ENCODE results near the gene ATP6V0B.

GRCh38 chr1:43999455-43999854 is 24.7 kb downstream of the ATP6V0B start:
- TF ChIP-seq CTCF (IDR thresholded peaks at IDR 0.05; ENCODE audit: extremely low read depth in 1 of 2, insufficient read depth in 1 of 2, low read depth in 1 of 2, low read length in 2 of 2) = no peak
- no peak for TF ChIP-seq FOS (IDR thresholded peaks at IDR 0.05; ENCODE audit: borderline replicate concordance, insufficient read depth, low read length)
- no peak for TF ChIP-seq POLR2A (IDR thresholded peaks at IDR 0.05; ENCODE audit: low read depth, low read length)
- TF ChIP-seq MAX (IDR thresholded peaks at IDR 0.05; ENCODE audit: insufficient read depth, insufficient read length) = no peak
- TF ChIP-seq POLR2AphosphoS5 (IDR thresholded peaks at IDR 0.05; ENCODE audit: insufficient read depth, low read depth, low read length) = no peak
- TF ChIP-seq EZH2 (IDR thresholded peaks at IDR 0.05; ENCODE audit: borderline replicate concordance, low read depth, low read length, severe bottlenecking) = no peak
- no peak for TF ChIP-seq JUN (IDR thresholded peaks at IDR 0.05; ENCODE audit: borderline replicate concordance, insufficient read depth, insufficient read length, low read depth)
- no peak for TF ChIP-seq GATA2 (IDR thresholded peaks at IDR 0.05; ENCODE audit: insufficient read depth, insufficient read length, low read depth, low read length)
